GM10266 (cell line): ENCODE measurements around the gene METTL21C.

ENCODE experiments used
- DNase-seq: peaks from one replicate; pipeline ENCODE4 v3.0.0; 2012; ENCODE audit errors: extremely low spot score
- CTCF ChIP-seq: IDR thresholded peaks from 2 replicates; pipeline ENCODE4 v1.5.1; 2012; ENCODE audit warnings: mild to moderate bottlenecking, low read depth; ENCODE audit not compliant: control insufficient read depth, insufficient read depth; ENCODE audit errors: missing control alignments

The METTL21C gene

GRCh38 chr13:102694937-102695336 lies at the start of gene METTL21C:
Gene METTL21C, minus strand, starts transcription at chr13:102695044. Its CDS starts 546 bp downstream, at chr13:102694498.
- DNase-seq = no peak

GRCh38 chr13:102742506-102742905 lies 47.7 kb upstream of the METTL21C start:
- TF ChIP-seq CTCF = no peak
- no peak for DNase-seq

More at GRCh38 chr13:102694937-102695336, at the start of gene METTL21C:
- TF ChIP-seq CTCF = no peak

- no peak for TF ChIP-seq CTCF
Measured at GRCh38 chr13:102742101-102742500, 47.3 kb upstream of the METTL21C start.

GRCh38 chr13:102729560-102730270 lies 34.9 kb upstream of the METTL21C start:
- no peak for DNase-seq
- no peak for TF ChIP-seq CTCF

More at GRCh38 chr13:102742101-102742500, 47.3 kb upstream of the METTL21C start:
- no peak for DNase-seq

GRCh38 chr13:102726430-102726829 lies 31.6 kb upstream of the METTL21C start:
- no peak for DNase-seq
- no peak for TF ChIP-seq CTCF

GRCh38 chr13:102724923-102725322 lies 30.1 kb upstream of the METTL21C start:
- no peak for DNase-seq
- peak; percentile 16 for TF ChIP-seq CTCF

- TF ChIP-seq CTCF = no peak
- no peak for DNase-seq
Measured at GRCh38 chr13:102721800-102722231, 27.0 kb upstream of the METTL21C start.
